Subcutaneous adipose tissue (tissue), 4 donors: Measurements from ENCODE around the gene SUGP2. TPM values are rescaled to one million over a fixed set of nuclear protein-coding genes. Genes with fewer than 3 reads are reported as not detected.

Experiments used
- CTCF ChIP-seq: fragments of 450-650 bp; IDR thresholded peaks from one replicate; pipeline ENCODE4 v1.5.1; 2016; ENCODE audit warnings: low read depth, mild to moderate bottlenecking, control low read depth, antibody characterized with exemption, moderate library complexity
- total RNA-seq, 4 donors: library from RNA; depleted of rRNA; stranded (reverse); fragments of >200 nt; gene quantifications; one replicate each; pipeline ENCODE4 v1.1.0, GENCODE V29; 2016

SUGP2 gene
- total RNA-seq, 4 donors from 2014 or later: 29.2 to 59.5 (median 42.2) TPM

GRCh38 chr19:18995804-18996241 is 37.5 kb downstream of the SUGP2 start:
- no peak for TF ChIP-seq CTCF

GRCh38 chr19:18993115-18993514 is 40.2 kb downstream of the SUGP2 start:
- no peak for TF ChIP-seq CTCF

- TF ChIP-seq CTCF: no peak
Observed at GRCh38 chr19:18992696-18993095, 40.6 kb downstream of the SUGP2 start.

- no peak for TF ChIP-seq CTCF
Observed at GRCh38 chr19:18991468-18991867, 41.8 kb downstream of the SUGP2 start.

GRCh38 chr19:18991006-18991405 is 42.3 kb downstream of the SUGP2 start:
- TF ChIP-seq CTCF: no peak

GRCh38 chr19:18990128-18990708 is 43.1 kb downstream of the SUGP2 start:
- no peak for TF ChIP-seq CTCF

GRCh38 chr19:18989316-18989715 is 44.0 kb downstream of the SUGP2 start:
- no peak for TF ChIP-seq CTCF
